AG10803 (cell line): ENCODE measurements around the gene PLCL1.
A peak's percentile ranks its signal among the peaks of the same experiment; 100 is the strongest.

Source experiments
- DNase-seq: peaks from one replicate; pipeline ENCODE4 v3.0.0; 2010; ENCODE audit warnings: low read depth
- H3K4me3 ChIP-seq: 2 replicates; pipeline ENCODE4 v1.5.1; 2011; ENCODE audit warnings: mild to moderate bottlenecking, low read length, control low read depth
- TF ChIP-seq, protein P1 (sequence below): conservative IDR thresholded peaks from 2 replicates; pipeline ENCODE4 v1.5.1; 2011; ENCODE audit warnings: mild to moderate bottlenecking, low read length, control low read depth, inconsistent platforms

The PLCL1 gene

DNA sequence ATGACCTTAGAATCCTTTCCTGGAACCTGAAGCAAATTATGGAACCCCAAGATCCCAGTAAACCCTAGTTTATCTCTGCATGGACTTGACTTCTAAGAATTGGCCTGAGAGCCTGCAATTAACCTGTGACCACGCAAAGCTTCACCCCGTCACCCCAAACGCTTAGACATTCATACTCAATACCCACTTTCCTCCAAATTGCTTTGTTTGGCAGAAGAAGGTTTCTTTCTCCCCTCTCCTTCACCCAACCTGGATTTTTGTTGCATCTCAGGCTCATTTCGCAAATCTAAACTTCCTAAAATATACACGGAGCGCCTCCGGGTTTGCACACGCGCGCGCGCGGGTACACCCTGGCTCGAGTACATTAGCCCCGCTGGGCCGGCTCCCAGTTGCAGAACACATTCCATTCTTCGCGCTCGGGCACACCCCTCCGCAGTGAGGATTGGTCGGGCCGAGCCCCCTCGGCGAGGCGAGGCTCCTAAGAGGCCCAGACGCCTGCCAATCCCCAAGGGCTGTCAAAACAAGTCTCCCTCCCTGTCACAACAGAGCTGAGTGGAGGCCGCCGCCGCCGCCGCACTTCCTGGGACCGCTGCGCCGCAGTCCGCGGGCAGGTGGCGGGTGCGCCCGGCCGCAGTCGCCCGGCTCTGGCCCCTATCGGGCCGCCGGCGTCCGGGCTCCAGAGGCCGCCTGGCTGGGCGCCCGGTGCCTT, at the start of gene PLCL1:
Gene PLCL1, plus strand, starts transcription at position 545 of the 709 bp plus-strand sequence.
- H3K4me3 ChIP-seq: peak within 1 kb of the TSS; percentile 66
- peak; percentile 93 for DNase-seq
- TF ChIP-seq, protein P1, sequence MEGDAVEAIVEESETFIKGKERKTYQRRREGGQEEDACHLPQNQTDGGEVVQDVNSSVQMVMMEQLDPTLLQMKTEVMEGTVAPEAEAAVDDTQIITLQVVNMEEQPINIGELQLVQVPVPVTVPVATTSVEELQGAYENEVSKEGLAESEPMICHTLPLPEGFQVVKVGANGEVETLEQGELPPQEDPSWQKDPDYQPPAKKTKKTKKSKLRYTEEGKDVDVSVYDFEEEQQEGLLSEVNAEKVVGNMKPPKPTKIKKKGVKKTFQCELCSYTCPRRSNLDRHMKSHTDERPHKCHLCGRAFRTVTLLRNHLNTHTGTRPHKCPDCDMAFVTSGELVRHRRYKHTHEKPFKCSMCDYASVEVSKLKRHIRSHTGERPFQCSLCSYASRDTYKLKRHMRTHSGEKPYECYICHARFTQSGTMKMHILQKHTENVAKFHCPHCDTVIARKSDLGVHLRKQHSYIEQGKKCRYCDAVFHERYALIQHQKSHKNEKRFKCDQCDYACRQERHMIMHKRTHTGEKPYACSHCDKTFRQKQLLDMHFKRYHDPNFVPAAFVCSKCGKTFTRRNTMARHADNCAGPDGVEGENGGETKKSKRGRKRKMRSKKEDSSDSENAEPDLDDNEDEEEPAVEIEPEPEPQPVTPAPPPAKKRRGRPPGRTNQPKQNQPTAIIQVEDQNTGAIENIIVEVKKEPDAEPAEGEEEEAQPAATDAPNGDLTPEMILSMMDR: no peak

DNA sequence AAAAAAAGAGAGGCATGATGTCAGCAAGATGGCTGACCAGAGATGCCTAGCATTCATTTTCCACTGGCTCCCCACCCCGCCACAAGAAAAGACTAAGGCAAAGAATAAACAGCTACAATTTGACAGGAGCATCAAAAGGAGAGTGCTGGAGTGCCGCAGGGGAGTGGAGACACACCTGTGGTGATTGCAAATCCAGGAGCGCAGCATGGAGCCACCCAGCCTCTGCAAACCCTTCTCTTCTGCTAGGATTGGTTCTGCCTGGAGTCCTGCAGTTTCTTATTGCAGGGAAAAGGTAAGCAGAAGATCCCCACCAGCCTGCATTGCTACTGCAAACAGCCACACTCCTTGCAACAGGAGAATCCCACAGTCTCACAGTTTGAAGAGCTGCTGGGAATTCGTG, 45.4 kb upstream of the PLCL1 start:
- no peak overlapping the region for H3K4me3 ChIP-seq
- TF ChIP-seq, protein P1: no peak
- DNase-seq: no peak

DNA sequence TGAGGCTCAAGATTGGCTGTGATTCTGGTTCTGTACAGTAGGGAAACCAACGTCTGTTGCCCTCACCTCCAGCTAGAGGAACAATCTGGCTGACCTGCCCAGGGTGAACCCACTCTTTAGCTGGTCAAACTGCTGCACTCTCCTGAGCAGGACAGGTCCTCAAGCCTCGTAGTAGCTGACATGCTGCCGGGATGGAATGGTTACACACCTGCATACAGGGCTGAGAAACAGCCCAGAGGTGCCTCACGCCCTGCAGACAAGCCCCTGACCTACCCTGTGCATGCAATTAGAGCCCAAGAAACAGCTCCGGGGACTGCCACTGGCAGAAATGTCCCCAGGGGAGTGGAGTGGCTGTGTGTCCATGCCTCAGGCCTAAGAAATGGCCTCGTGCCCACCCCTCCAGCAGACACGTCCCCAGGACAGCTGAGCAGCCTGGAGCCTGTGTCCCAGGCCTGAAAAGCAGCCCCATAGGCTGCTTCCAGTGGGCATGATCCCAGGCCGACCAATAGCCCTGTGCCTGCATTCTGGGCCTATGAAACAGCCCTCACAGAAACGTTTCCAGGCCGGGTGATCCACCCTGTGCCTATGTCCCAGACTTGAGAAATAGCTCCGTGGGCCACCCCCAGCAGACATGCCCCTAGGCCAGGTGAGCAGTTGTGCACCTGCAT, 44.6 kb upstream of the PLCL1 start:
- no peak for DNase-seq
- H3K4me3 ChIP-seq: no peak overlapping the region
- TF ChIP-seq, protein P1: no peak

DNA sequence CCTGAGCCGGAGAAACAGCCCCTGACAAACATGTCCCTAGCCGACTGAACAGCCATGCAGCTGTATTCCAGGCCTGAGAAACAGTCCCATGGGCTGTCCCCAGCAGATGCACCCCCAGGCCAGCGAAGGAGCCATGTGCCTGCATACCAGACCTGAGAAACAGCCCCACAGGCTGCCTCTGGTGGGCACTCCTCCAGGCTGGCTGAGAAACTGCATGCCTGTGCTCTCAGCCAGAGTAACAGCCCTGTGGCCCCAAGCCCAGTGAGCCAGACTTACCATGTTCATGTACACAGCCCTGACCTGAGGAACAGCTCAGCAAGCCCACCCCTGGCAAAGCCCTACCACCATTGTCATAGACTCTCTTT, 44.1 kb upstream of the PLCL1 start:
- TF ChIP-seq, protein P1: no peak
- no peak overlapping the region for H3K4me3 ChIP-seq
- no peak for DNase-seq

DNA sequence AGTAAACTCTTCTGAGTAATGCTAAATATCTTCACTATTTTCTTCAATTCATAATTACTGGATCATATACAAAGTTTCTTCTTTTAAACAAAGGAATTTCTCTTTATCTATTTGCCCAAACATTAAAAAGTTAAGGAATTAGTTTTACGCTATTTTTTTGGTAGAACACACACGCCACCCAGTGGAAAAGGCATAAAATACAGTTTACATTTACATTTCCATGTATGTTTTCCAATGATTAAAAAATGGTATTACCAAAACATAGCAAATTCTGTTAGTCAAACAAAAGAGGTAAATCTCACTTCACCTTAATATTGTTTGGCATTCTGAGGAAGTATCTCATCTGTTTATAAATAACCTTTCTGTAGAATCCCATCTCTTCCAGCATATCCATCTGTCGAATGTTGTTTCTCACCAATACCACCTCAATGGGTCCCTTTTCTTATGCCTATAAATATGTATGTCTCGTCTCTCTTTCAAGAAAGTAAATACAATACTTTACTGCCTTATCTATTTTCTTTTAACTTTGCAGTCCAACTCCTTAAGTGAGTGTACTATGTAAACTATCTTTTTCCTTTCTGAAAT, 26.5 kb upstream of the PLCL1 start:
- H3K4me3 ChIP-seq: no peak overlapping the region
- TF ChIP-seq, protein P1: peak; percentile 69
- peak; percentile 47 for DNase-seq

DNA sequence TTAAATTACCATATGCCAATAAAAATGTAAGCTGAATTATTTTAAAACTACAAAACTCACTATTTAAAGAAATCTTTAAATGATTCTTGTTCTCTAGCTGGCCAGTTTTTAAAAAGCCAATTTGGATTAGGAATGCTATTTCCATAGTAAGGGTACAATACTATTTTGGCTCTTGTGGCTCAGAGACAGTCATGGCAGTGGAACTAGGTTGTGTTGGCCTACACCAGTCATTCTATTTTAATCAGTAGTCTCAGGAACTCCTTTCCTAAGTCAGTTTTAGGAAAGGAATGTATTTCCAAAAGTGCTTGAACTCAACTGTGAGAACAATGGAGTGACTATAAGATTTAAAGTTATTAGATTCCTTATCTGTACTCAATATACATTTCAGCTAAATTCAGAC, 25.1 kb upstream of the PLCL1 start:
- TF ChIP-seq, protein P1: no peak
- no peak for DNase-seq
- H3K4me3 ChIP-seq: no peak overlapping the region

DNA sequence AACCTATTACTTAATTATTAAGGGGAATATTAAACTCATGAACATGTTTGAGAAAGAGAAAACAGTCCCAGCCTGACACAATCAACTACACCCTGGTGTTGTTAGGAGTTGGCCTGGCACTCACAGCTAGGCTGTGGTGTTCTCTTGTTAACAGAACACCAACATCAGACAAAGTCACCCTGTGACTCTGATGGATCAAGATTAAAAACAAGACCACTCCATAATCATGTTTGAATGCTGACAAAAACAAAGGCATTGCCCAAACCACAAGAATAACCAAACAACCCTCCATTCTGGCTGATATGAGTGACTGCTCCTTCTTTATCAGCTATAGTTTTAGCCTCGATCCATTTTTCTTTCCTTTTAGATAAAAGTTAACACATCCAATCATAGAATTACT, 22.3 kb upstream of the PLCL1 start:
- TF ChIP-seq, protein P1: no peak
- DNase-seq: no peak
- no peak overlapping the region for H3K4me3 ChIP-seq
